GM19463 (cell line): ENCODE results near the gene DFFA.
"Not testable (repeated sequence)": the region's sequence is repeated elsewhere in the genome, so short reads cannot be mapped to it uniquely, and the experiment has no call there.

Source experiments
- ATAC-seq: cut with Tn5 transposase; IDR thresholded peaks from one replicate; pipeline ENCODE4 v1.9.1; 2021; ENCODE audit warnings: mild to moderate bottlenecking, moderate library complexity; ENCODE audit not compliant: unreplicated experiment

Gene DFFA

DNA sequence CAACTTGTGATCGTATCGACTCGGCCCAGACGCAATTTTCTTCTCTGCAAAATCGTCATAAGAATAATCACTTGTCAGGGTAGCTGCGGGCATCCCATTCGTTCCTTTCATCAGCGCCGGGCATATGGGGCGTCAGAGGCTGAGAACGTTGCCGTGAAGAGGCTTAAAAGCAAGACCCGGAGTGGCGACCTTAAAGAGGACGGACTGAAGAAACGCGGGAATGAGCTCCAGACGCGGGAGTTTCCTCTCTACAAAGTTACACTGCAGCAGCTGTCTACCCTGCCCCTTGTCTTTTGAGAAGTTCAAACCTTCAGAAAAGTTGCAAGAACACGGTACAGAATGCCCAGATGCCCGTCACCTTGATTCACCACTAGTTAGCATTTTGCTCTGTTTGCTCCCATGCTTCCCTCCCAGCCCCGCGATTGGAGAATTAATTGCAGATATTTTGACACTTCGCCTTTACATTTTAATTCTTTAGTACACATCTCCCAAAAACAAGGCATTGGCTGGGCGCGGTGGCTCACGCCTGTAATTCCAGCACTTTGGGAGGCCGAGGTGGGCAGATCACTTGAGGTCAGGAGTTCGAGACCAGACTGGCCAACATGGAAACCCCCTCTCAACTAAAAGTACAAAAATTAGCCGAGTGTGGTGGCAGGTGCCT lies 41.1 kb downstream of the DFFA start:
- no peak for ATAC-seq

DNA sequence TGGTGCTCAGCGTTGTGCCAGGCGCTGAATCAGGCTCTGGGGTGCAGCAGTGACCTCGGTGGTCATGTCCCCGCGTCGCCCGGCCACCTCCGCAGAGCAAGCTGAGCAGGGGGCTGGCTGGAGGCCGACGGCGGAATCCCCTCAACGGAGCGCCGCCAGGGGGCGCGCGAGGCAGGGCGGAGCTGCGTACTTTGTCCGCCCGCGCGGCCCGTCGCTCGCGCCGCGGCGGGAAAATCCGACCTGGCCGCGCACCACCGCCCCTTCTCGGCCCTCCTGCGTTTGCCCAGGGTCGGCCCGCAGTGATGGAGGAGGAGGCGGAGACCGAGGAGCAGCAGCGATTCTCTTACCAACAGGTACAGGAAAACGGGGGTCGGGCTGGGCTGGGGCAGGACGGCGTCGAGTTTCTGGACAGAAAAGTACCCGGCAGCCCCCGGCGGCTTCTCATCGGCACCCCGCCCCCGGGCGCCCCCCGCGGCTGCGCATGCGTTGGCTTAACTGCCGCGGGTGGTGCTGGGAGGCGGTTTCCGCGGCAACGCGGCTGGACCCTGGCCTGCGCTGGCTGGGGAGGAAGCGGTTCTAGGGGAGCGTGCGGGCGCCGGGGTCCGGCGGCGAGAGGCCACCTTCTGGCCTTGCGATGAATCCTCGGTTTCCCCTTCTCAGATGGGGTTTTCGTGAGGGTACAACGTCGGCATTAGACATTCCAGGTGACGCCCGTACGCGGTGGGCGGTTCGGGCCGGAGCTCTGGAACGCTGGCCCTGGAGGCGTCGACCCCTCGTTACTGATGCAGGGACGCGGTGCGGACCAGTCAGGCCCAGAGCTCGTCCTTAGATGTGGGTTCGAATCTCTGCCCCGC lies 41.9 kb downstream of the DFFA start, which contains the start of gene CENPS:
Gene CENPS, plus strand, starts transcription at position 218 of the 854 bp plus-strand sequence. Its CDS starts 85 bp downstream, at position 303.
- ATAC-seq = peak; percentile 76

DNA sequence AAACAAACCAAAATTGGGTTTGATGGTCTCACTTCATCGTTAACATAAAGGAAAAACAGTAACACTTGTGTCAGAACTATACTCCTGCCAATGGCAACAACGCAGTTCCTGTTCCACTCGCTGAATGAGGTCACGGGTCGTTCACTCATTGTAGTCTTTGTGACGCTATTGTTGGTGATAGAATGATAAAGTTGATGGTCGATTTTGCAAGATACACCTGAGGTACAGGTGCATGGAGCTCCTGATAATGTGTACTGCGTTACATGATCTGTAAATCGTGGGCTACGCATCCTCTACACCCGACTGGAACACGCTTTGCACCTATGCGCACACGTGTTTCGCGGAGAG lies 42.5 kb downstream of the DFFA start:
- ATAC-seq = no peak

DNA sequence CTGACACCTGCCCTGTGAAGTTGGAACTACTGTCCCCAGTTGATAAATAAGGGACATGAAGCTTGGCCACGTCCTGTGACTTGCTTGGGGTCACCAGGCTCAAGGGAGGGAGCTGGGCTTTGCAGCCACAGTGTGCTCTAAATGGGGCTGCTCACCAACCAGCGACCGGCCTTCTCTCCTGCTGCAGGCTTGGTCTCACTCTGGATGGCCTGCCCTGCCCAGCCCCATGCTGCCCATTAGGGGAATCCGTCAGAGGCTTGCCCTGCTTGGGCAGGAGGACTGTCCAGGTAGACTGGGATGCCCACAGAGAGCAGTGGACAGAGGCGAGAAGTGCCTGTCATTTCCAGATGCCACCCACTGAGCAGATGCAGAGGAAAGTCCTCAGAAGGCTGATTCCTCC lies 43.3 kb downstream of the DFFA start:
- ATAC-seq = no peak

DNA sequence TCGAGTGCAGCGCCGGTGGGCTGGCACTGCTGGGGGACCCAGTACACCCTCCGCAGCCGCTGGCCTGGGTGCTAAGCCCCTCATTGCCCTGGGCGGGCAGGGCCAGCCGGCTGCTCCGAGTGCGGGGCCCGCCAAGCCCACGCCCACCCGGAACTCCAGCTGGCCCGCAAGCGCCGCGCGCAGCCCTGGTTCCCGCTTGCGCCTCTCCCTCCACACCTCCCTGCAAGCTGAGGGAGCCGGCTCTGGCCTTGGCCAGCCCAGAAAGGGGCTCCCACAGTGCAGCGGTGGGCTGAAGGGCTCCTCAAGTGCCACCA lies 45.8 kb downstream of the DFFA start:
- not testable (repeated sequence) for ATAC-seq

DNA sequence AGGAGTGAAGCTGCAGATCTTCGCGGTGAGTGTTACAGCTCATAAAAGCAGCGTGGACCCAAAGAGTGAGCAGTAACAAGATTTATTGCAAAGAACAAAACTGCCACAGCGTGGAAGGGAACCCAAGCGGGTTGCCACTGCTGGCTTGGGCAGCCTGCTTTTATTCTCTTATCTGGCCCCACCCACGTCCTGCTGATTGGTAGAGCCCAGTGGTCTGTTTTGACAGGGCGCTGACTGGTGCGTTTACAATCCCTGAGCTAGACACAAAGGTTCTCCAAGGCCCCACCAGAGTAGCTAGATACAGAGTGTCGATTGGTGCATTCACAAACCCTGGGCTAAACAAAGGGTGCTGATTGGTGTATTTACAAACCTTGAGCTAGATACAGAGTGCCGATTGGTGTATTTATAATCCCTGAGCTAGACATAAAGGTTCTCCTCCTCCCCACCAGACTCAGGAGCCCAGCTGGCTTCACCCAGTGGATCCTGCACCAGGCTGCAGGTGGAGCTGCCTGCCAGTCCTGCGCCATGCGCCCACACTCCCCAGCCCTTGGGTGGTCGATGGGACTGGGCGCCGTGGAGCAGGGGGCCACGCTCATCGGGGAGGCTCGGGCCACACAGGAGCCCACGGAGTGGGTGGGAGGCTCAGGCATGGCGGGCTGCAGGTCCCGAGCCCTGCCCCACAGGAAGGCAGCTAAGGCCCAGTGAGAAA lies 46.3 kb downstream of the DFFA start:
- ATAC-seq = not testable (repeated sequence)

DNA sequence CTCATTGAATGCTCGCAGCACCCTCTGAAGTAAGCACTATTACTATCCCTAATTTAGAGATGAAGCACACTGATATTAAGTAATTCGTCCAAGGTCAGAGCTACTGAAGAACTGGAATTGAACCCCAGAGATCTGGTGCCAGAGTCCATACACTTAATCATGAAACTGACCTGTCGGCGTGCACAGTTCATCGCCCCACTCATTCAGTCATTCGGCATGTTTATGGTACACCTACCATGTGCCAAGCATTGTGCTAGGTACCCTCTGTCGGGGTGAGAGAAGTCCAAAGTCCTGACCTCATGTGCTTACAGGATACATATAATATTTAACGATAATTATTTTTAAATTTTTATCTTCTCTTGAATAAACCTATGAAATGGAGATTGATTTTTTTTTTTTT lies 47.7 kb downstream of the DFFA start:
- ATAC-seq = no peak

DNA sequence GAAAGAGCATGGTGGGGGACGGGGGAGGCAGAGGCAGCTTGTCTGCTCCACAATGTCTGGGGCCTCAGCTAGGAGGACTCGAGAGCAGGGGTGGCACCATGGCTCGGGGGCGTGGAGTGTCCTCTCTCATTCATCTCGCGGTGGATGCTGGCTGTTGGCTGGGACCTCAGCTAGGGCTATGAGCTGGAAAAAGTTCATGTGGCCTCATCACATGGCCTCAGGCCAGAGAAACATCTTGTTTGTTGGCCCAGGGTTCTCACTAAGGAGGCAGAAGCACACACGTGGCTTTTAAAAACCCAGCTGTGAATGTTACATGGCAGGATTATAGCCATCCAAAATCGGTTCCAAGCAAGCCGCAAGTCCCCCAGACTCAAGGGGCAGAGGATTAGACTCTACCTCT lies 48.3 kb downstream of the DFFA start:
- ATAC-seq = no peak

DNA sequence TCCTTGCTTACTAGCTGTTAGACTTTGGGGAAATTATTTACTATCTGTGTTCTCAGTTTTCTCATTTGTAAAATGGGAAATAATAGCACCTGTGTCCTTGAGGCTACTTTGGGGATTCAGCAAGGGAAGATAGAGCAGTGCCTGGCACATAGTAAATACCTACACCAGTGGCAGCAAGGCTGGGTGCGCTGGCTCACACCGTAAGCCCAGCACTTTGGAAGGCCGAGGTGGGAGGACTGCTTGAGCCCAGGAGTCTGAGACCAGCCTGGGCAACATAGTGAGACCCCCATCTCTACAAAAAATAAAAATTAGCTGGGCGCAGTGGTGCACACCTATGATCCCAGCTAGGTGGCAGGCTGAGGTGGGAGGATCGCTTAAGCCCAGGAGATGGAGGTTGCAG lies 50.7 kb downstream of the DFFA start:
- ATAC-seq = no peak

DNA sequence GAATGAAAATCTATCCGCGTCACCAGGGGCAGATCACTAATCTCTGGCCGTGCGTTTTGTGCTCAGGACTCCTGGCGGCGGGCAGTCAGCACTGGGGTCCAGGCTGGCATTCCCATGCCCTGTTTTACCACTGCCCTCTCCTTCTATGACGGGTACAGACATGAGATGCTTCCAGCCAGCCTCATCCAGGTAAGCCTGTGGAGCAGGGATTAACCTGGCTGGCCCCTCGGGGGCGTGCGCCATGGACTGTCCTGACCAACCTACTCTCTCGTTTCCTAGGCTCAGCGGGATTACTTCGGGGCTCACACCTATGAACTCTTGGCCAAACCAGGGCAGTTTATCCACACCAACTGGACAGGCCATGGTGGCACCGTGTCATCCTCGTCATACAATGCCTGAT lies 53.0 kb downstream of the DFFA start:
- no peak for ATAC-seq

DNA sequence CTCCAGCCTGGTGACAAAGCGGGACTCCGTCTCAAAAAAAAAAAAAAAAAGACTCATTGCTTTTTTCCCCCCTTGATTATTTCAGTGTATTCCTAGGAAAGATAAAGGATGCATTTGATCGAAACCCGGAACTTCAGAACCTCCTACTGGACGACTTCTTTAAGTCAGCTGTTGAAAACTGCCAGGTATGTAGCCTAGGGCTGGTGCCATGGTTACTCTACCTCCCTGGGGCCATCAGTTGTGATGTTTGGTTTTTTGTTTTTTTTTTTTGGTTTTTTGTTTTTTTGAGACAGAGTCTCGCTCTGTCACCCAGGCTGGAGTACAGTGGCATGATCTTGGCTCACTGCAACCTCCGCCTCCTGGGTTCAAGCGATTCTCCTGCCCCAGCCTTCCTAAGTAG lies 53.6 kb downstream of the DFFA start:
- ATAC-seq = not testable (repeated sequence)

DNA sequence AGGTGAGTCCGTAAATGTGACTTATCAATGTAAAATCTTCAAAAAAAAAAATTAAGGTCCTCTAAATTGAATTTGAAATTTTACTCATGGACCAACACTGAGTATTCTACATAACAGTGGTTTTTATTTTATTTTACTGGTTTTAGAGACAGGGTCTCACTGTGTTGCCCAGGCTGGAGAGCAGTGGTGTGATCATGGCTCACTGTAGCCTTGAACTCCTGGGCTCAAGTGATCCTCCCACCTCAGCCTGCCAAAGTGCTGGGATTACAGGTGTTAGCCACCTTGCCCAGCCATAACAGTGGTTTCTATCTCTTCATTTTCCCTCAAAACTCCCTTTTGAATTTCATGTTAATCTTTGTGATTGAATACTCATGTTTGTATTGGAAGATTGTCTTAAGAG lies 56.4 kb downstream of the DFFA start:
- not testable (repeated sequence) for ATAC-seq

DNA sequence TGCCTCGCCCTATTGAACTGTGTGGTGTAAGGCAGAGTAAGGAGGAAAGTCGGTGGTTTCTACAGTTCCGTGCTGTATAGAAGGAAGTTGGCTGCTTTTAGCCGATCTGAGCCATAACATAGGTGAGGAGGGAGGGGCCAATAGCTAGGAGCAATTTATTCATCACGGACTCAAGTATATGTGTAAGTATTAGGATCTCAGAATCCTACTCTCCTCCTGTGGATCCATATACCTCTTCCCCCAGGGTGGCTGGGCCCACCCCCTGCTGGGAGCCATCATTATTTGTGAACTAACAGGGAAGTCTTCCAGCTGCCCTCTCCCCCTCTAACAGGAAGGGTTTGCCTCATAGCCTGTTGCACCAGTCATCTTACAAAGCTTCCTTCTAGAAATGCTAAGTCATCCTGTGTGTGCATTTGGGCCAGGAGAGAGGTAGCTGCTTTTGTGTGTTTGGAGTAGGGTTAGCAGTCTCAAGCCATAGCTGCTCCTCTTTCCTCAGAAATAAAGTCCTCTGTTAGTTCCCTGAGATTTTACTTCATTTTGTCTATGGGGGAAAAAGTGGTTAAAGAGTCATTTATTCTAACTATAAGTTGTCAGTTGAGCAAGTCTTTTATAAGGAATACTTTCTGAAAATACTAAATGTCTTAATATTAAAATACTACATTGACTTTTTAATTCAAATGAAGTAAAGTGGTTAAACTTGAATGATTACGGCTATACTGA lies 57.0 kb downstream of the DFFA start:
- no peak for ATAC-seq

DNA sequence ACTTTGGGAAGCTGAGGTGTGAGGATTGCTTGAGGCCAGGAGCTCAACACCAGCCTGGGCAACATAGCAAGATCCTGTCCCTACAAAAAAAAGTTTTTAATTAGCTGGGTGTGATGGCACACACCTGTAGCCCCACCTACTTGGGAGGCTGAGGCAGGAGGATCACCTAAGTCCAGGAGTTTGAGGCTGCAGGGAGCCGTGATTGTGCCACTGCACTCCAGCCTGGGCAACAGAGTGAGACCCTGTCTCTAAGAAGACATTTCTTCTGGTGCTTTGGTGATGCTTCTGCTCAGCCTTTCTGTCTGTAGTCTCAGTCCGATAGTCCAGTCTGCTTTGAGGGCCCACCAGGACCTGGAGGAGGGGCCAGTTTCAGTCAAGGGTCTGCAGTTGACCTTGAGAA lies 65.1 kb downstream of the DFFA start:
- ATAC-seq = no peak
